ENCODE results near the gene RASAL2.
A peak's percentile ranks its signal among the peaks of the same experiment; 100 is the strongest.
"Not testable (repeated sequence)": the region's sequence is repeated elsewhere in the genome, so short reads cannot be mapped to it uniquely, and the experiment has no call there.

The RASAL2 gene

GRCh38 chr1:178118524-178118923 is 24.6 kb downstream of the RASAL2 start:
- Mint-ChIP-seq H3K4me3 (no peak overlapping the region), H3K27ac (no peak overlapping the region), H3K27me3 (peaks cover 0 to 12% of the 10 kb centered on the region in 2 donors), H3K36me3 (no peaks in the 10 kb centered on the region), H3K9me3 (no peaks in the 10 kb centered on the region), H3K4me1 (no peaks in the 10 kb centered on the region)
- ATAC-seq (replicated peaks) (no peak), DNase-seq (no peak)

DNA sequence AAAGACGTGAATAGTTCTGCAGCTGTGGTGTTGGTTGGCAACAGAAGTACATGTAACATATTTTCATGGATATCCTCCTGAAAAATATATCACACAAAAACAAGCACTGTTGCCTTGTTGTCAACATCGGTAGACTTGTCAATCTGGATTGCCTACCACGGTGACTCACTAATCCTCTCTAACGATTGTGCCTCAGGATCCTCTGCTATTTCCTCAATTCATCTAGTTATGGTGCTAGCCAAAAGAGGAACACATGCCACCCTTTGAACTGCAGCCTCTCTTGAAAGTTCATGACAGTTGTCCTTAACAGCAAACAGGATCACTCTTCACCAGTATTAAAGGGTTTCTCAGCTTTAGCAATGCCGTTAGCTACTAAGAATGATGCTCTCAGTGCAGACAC is 25.7 kb downstream of the RASAL2 start:
- Mint-ChIP-seq H3K4me1 (no peaks in the 10 kb centered on the region), H3K4me3 (no peak overlapping the region), H3K36me3 (no peaks in the 10 kb centered on the region), H3K27me3 (peaks cover 0 to 17% of the 10 kb centered on the region in 2 donors), H3K9me3 (no peaks in the 10 kb centered on the region), H3K27ac (no peak overlapping the region)
- no peak for ATAC-seq (replicated peaks)
- no peak for DNase-seq

DNA sequence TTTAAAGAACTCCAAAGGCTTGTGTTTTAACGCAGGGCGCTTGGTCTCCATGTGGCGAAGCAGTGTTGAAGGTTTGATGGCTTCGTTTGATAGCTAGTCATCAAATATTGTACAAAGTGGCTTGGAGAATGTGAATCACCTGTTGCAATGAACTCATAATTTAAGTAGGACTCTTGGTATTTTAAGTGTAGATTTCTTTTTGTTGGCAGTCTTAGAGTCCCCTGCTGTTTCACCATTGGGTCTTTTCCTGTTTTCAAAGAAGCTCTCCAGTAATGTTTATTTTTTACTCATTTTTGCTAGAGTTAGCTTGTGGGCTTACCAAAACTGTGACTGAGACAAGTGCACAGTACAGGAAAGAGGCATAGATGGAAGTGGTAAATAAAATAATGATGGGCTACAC is 26.2 kb downstream of the RASAL2 start:
- Mint-ChIP-seq H3K4me3 (no peak overlapping the region), H3K36me3 (no peaks in the 10 kb centered on the region), H3K4me1 (no peaks in the 10 kb centered on the region), H3K9me3 (no peaks in the 10 kb centered on the region), H3K27ac (no peak overlapping the region), H3K27me3 (peaks cover 0 to 17% of the 10 kb centered on the region in 2 donors)
- no peak for DNase-seq
- ATAC-seq (replicated peaks) = no peak

DNA sequence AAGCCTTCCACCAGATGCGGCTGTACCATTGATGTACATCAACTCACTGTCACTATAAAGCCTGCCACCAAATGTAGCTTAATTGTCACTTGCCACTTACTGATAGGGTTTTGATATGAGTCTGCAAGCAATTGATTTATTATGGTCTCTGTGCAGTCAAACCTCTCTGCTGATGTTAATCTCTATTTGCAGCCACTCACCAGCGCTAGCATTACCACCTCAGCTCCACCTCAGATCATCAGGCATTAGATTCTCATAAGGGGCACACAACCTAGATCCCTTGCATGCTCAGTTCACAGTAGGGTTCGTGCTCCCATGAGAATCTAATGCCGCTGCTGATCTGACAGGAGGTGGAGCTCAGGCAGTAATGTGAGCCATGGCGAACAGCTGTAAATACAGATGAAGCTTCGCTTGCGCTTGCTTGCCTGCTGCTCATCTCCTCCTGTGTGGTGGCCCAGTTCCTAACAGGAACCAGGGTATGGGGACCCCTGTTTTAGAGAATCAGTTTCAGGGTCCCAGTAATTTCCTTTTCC is 26.7 kb downstream of the RASAL2 start:
- not testable (repeated sequence) for H3K9me3 Mint-ChIP-seq; ATAC-seq (replicated peaks); H3K4me3 Mint-ChIP-seq; DNase-seq; H3K36me3 Mint-ChIP-seq; H3K4me1 Mint-ChIP-seq; H3K27ac Mint-ChIP-seq
- H3K27me3 Mint-ChIP-seq = peaks cover 0 to 14% of the 10 kb centered on the region in 2 donors

DNA sequence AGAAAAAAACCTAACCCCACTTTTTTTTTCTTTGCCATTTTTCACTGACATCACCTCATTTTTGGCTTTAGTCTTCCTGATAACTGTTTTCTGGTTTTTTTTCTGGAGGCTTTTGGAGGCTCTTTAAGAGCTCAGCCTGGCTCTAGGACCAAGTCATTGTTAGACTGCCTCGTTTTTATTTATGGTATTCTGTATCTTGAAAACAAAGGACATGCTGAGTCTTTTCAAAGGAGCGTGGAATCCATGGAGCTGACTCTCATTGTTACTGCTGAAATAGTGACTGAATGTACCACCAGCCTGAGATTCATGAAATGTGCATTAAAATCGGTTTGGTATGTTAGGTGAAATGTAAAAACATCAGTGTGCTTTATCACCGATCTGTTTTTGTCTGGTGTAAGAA is 28.0 kb downstream of the RASAL2 start:
- no peak overlapping the region for H3K4me3 Mint-ChIP-seq
- H3K9me3 Mint-ChIP-seq = no peaks in the 10 kb centered on the region
- no peak for ATAC-seq (replicated peaks)
- no peaks in the 10 kb centered on the region for H3K4me1 Mint-ChIP-seq
- no peak overlapping the region for H3K27ac Mint-ChIP-seq
- no peak for DNase-seq
- H3K27me3 Mint-ChIP-seq = peaks cover 0 to 10% of the 10 kb centered on the region in 2 donors
- no peaks in the 10 kb centered on the region for H3K36me3 Mint-ChIP-seq

DNA sequence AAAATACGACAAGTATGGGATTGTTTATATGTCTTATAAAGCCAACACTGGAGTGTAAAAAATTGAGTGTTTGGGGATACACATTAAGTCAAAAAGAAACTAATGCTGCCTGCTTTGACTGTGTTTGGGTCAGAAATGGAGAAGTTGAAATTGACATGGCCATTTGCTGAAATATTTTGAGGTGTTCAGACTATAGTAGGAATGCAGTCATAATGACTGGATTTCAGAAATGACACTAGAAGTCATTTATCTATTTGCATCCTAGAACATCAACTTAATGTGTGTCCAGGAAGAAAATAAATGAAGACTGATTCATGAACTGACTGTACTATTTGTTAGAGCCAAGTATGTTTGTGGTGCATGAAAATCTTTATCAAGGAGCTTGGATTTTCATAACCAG is 28.4 kb downstream of the RASAL2 start:
- H3K27me3 Mint-ChIP-seq = peaks cover 0 to 10% of the 10 kb centered on the region in 2 donors
- no peaks in the 10 kb centered on the region for H3K36me3 Mint-ChIP-seq
- H3K4me3 Mint-ChIP-seq = no peak overlapping the region
- ATAC-seq (replicated peaks) (peak; percentile 53 to 67), DNase-seq (no peak)
- no peaks in the 10 kb centered on the region for H3K9me3 Mint-ChIP-seq
- H3K4me1 Mint-ChIP-seq = no peaks in the 10 kb centered on the region
- no peak overlapping the region for H3K27ac Mint-ChIP-seq

DNA sequence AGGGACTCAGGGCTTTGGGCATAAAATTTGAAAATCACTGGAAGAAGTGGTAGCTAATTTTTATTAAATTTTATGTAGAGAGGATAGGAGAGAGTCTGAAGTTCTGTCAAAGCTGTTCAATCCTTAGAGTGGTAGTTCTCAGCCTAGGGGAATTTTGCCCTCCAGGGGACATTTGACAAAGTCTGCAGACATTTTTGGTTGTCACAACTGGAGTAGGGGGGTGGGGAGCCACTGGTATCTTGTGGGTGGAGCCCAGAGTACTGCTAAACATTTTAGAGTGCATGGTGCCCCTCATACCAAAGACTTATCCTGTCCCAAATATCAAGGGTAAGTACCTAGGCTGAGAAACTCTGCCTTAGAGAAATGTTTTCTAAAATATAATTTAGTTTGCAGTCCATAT is 30.2 kb downstream of the RASAL2 start:
- Mint-ChIP-seq H3K9me3 (no peaks in the 10 kb centered on the region), H3K27me3 (peaks cover 0 to 10% of the 10 kb centered on the region in 2 donors), H3K27ac (no peak overlapping the region), H3K4me1 (no peaks in the 10 kb centered on the region), H3K36me3 (no peaks in the 10 kb centered on the region), H3K4me3 (no peak overlapping the region)
- DNase-seq (no peak), ATAC-seq (replicated peaks) (no peak)

GRCh38 chr1:178126261-178126660 is 32.4 kb downstream of the RASAL2 start:
- ATAC-seq (replicated peaks) (no peak), DNase-seq (no peak)
- Mint-ChIP-seq H3K4me3 (no peak overlapping the region), H3K4me1 (no peaks in the 10 kb centered on the region), H3K36me3 (no peaks in the 10 kb centered on the region), H3K27me3 (peaks cover 0 to 10% of the 10 kb centered on the region in 2 donors), H3K27ac (no peak overlapping the region), H3K9me3 (no peaks in the 10 kb centered on the region)

GRCh38 chr1:178126741-178127185 is 32.9 kb downstream of the RASAL2 start:
- Mint-ChIP-seq H3K4me1 (no peaks in the 10 kb centered on the region), H3K36me3 (no peaks in the 10 kb centered on the region)

GRCh38 chr1:178127482-178128191 is 33.7 kb downstream of the RASAL2 start:
- Mint-ChIP-seq H3K9me3 (no peaks in the 10 kb centered on the region), H3K4me1 (no peaks in the 10 kb centered on the region), H3K27ac (no peak overlapping the region), H3K27me3 (peaks cover 0 to 4% of the 10 kb centered on the region in 2 donors), H3K4me3 (no peak overlapping the region), H3K36me3 (no peaks in the 10 kb centered on the region)
- ATAC-seq (replicated peaks) (no peak), DNase-seq (no peak)

More at GRCh38 chr1:178126741-178127185, 32.9 kb downstream of the RASAL2 start:
- Mint-ChIP-seq H3K4me3 (no peak overlapping the region), H3K9me3 (no peaks in the 10 kb centered on the region), H3K27me3 (peaks cover 0 to 10% of the 10 kb centered on the region in 2 donors), H3K27ac (no peak overlapping the region)
- ATAC-seq (replicated peaks) (peak; percentile 16 to 27), DNase-seq (no peak)

DNA sequence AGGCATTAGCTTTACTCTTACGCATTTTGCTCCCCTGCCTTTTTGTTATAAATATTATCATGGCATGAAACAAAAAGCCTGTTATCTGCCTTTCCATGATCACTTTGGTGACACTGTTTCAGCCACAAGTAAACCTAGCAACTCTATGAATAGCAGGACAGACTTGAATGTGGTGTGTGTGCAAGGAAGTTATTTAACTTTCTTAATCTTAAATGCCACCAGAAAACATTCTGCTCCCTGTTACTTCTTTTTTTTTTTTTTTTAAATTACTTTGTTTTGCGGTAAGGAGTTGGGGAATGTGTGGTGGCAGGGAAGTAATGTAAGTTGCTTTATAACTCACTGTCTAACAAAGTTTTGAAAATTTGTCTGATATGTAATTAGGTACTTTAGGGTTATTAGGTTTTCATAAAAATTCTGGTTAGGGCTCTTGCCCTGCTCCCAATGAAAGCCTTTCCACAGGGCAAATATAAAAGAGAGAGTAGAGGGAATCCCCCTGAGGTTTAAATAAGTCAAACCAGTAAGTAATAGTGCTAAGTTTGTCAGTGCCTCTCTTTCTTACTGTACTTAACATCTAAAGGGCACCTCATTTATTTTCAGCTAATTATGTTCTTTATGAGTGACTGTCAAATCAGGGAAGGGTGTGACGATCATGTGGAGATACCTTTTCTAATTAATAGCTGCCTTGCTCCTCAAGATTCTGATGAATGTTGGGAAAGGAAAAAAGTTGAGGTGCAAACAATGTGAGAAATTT is 39.5 kb downstream of the RASAL2 start:
- Mint-ChIP-seq H3K27ac (no peak overlapping the region), H3K4me1 (peaks cover 0 to 11% of the 10 kb centered on the region in 2 donors), H3K9me3 (peaks cover 2 to 4% of the 10 kb centered on the region in 2 donors), H3K4me3 (no peak overlapping the region), H3K36me3 (no peaks in the 10 kb centered on the region), H3K27me3 (peaks cover 0 to 6% of the 10 kb centered on the region in 2 donors)
- ATAC-seq (replicated peaks) = peak in 1 of 2 donors; percentile 23
- no peak for DNase-seq

DNA sequence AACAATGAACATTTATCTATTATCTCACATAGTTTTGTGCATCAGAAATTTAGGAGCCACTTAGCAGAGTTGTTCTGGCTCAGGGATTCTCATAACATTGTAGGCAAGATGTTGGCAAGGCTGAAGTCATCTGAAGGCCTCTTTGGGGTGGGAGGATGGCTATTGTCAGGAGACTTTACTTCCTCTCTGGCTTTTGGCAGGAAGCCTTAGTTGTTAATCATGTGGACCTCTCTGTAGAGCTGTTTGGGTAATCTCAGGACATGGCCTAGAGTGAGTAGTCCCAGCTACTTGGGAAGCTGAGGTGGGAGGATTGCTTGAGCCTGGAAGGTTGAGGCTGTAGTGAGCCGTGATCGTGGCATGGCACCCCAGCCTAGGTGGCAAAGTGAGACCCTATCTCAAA is 40.2 kb downstream of the RASAL2 start:
- peaks cover 0 to 6% of the 10 kb centered on the region in 2 donors for H3K27me3 Mint-ChIP-seq
- H3K27ac Mint-ChIP-seq = no peak overlapping the region
- H3K4me1 Mint-ChIP-seq = peaks cover 0 to 11% of the 10 kb centered on the region in 2 donors
- ATAC-seq (replicated peaks) = no peak
- DNase-seq = no peak
- H3K9me3 Mint-ChIP-seq = peaks cover 2 to 4% of the 10 kb centered on the region in 2 donors
- H3K36me3 Mint-ChIP-seq = no peaks in the 10 kb centered on the region
- no peak overlapping the region for H3K4me3 Mint-ChIP-seq

- Mint-ChIP-seq H3K9me3 (peaks cover 2 to 4% of the 10 kb centered on the region in 2 donors), H3K27ac (no peak overlapping the region), H3K36me3 (no peaks in the 10 kb centered on the region), H3K27me3 (peaks cover 0 to 11% of the 10 kb centered on the region in 2 donors), H3K4me1 (peaks cover 0 to 11% of the 10 kb centered on the region in 2 donors), H3K4me3 (no peak overlapping the region)
- DNase-seq = no peak
- no peak for ATAC-seq (replicated peaks)
Observed at GRCh38 chr1:178137238-178137637, 43.3 kb downstream of the RASAL2 start.

DNA sequence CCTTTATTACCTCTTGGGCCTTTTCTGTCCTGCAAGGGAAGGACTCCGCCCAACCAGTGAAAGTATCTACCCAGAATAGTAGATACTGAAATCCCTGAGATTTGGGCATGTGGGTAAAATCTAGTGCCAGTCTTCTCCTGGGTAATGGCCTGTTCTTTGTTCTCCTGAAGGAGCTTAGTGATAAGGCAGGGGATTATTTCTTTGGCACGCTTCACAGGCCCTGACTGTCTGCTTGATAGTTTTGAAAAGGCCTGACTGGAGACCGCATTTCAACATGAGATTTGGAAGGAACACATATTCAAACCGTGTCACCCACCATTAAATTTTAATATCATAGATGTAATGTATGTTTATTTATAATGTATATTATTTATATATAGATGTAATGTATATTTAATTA is 48.9 kb downstream of the RASAL2 start:
- DNase-seq (no peak), ATAC-seq (replicated peaks) (no peak)
- H3K4me1 Mint-ChIP-seq = no peaks in the 10 kb centered on the region
- no peak overlapping the region for H3K27ac Mint-ChIP-seq
- H3K4me3 Mint-ChIP-seq = no peak overlapping the region
- no peaks in the 10 kb centered on the region for H3K36me3 Mint-ChIP-seq
- H3K9me3 Mint-ChIP-seq = no peaks in the 10 kb centered on the region
- peaks cover 0 to 5% of the 10 kb centered on the region in 2 donors for H3K27me3 Mint-ChIP-seq

All from stimulated activated naive B cell treated with anti-CD40 and anti-IgM and Interleukin-4, amounts not matched to agents 10 μg/mL and 1 μg/mL and 100 μg/mL, for 72 hours (primary cell).